Prostate gland (tissue), 2 donors: ENCODE measurements around the gene ADCYAP1R1. TPM values are rescaled to one million over a fixed set of nuclear protein-coding genes. Genes with fewer than 3 reads are reported as not detected.

Experiments
- DNase-seq: peaks from one replicate; pipeline ENCODE4 v3.0.0-alpha.2; 2019; ENCODE audit warnings: low spot score
- H3K27ac ChIP-seq, 2 donors: fragments of 200-600 bp; sonication (generic); 2 replicates each; pipeline ENCODE4 v1.5.1; 2017 to 2019
- H3K27me3 ChIP-seq: fragments of 200-600 bp; sonication (generic); replicated peaks from 2 replicates; pipeline ENCODE4 v1.5.1; 2019; ENCODE audit not compliant: insufficient read depth
- H3K36me3 ChIP-seq, 2 donors: fragments of 200-600 bp; sonication (generic); 1 replicate in 1 of 2; 2 replicates in 1 of 2; pipeline versions ENCODE4 v1.5.1 to v1.8.1; 2017 to 2019
- H3K4me1 ChIP-seq: fragments of 200-600 bp; sonication (generic); replicated peaks from 2 replicates; pipeline ENCODE4 v1.5.1; 2019
- H3K4me3 ChIP-seq, 2 donors: fragments of 200-600 bp; sonication (generic); 2 replicates each; pipeline ENCODE4 v1.5.1; 2017 to 2019
- H3K9me3 ChIP-seq: fragments of 200-600 bp; sonication (generic); 2 replicates; pipeline ENCODE4 v1.5.1; 2017
- CTCF ChIP-seq, 4 experiments: fragments of 200-600 bp in 2 of 4; fragments of 450-650 bp in 2 of 4; sonication (generic) in 2 of 4; IDR thresholded peaks; 1 replicate in 3 of 4; 2 replicates in 1 of 4; pipeline ENCODE4 v1.5.1; 2016 to 2019; ENCODE audit warnings: antibody characterized with exemption in 4 of 4, mild to moderate bottlenecking in 2 of 4, moderate library complexity in 2 of 4
- POLR2A ChIP-seq: fragments of 450-650 bp; IDR thresholded peaks from one replicate; pipeline ENCODE4 v1.6.1; 2016; ENCODE audit warnings: antibody characterized with exemption, mild to moderate bottlenecking
- POLR2AphosphoS5 ChIP-seq: sonication (generic); formaldehyde crosslinking; IDR thresholded peaks from one replicate; pipeline ENCODE4 v1.6.1; 2017; ENCODE audit warnings: antibody characterized with exemption
- WGBS: methylation state at CpG from one replicate; pipeline ENCODE4 v1.1.5; 2018; 5-methylcytosine and 5-hydroxymethylcytosine counted together
- intact Hi-C: fragments of 100-400 bp; cut with DNase I; formaldehyde crosslinking; loops from one replicate; pipeline ENCODE4 v1.14.2; 2022
- total RNA-seq, 2 donors: library from RNA; depleted of rRNA; stranded (reverse); fragments of >200 nt; gene quantifications; one replicate each; pipeline ENCODE4 v1.1.0, GENCODE V29; 2016

The ADCYAP1R1 gene
- total RNA-seq, 2 donors from 2014 or later = 0.14 to 6.0 TPM

- DNase-seq = no peak
- Histone ChIP-seq H3K9me3 (no peaks in the 10 kb centered on the region), H3K36me3 (no peaks in the 10 kb centered on the region), H3K4me1 (no peaks in the 10 kb centered on the region), H3K4me3 (no peak overlapping the region), H3K27me3 (no peaks in the 10 kb centered on the region), H3K27ac (no peak overlapping the region)
- TF ChIP-seq CTCF (IDR thresholded peaks at IDR 0.05) (no peak), POLR2AphosphoS5 (no peak)
- intact Hi-C loops = no loop called here
- WGBS = 80% methylated on average over 1 of the region's 1 CpG
These were observed 62.7 kb downstream of the ADCYAP1R1 start for GRCh38 chr7:31114593-31115343.

- Histone ChIP-seq H3K27me3 (no peaks in the 10 kb centered on the region), H3K4me3 (no peak overlapping the region), H3K27ac (no peak overlapping the region), H3K9me3 (no peaks in the 10 kb centered on the region), H3K36me3 (no peaks in the 10 kb centered on the region), H3K4me1 (no peaks in the 10 kb centered on the region)
- intact Hi-C loops = no loop called here
- no peak for TF ChIP-seq POLR2A
- no peak for TF ChIP-seq POLR2AphosphoS5
- no peak for TF ChIP-seq CTCF (IDR thresholded peaks at IDR 0.05)
- no peak for DNase-seq
- WGBS = 50% methylated on average over 3 of the region's 3 CpGs
These were observed 64.5 kb downstream of the ADCYAP1R1 start for GRCh38 chr7:31116615-31117014.

GRCh38 chr7:31119249-31119648, 67.1 kb downstream of the ADCYAP1R1 start:
- Histone ChIP-seq H3K27me3 (no peaks in the 10 kb centered on the region), H3K4me3 (no peak overlapping the region), H3K27ac (no peak overlapping the region), H3K4me1 (no peaks in the 10 kb centered on the region), H3K9me3 (no peaks in the 10 kb centered on the region), H3K36me3 (no peaks in the 10 kb centered on the region)
- intact Hi-C loops = no loop called here
- peak; percentile 1 for DNase-seq
- 86% methylated on average over 4 of the region's 4 CpGs for WGBS
- TF ChIP-seq CTCF (IDR thresholded peaks at IDR 0.05) (no peak), POLR2A (no peak), POLR2AphosphoS5 (no peak)

GRCh38 chr7:31120800-31121513, 68.8 kb downstream of the ADCYAP1R1 start:
- intact Hi-C loops = loop anchor here (5.0 to 10.0 kb wide), 2 partner anchors 324 to 614 kb away; no protein-coding TSS in a partner anchor
- TF ChIP-seq POLR2AphosphoS5 = no peak
- TF ChIP-seq POLR2A = no peak
- TF ChIP-seq CTCF (IDR thresholded peaks at IDR 0.05) = no peak
- Histone ChIP-seq H3K36me3 (no peaks in the 10 kb centered on the region), H3K4me1 (no peaks in the 10 kb centered on the region), H3K27ac (no peak overlapping the region), H3K27me3 (no peaks in the 10 kb centered on the region), H3K4me3 (no peak overlapping the region), H3K9me3 (no peaks in the 10 kb centered on the region)
- WGBS = 87% methylated on average over 3 of the region's 3 CpGs
- peak; percentile 2 for DNase-seq
